Measurements from ENCODE around the gene PCSK1N. TPM values are rescaled to one million over a fixed set of nuclear protein-coding genes. Genes with fewer than 3 reads are reported as not detected.
"Not testable (repeated sequence)": the region's sequence is repeated elsewhere in the genome, so short reads cannot be mapped to it uniquely, and the experiment has no call there.

PCSK1N gene, protein sequence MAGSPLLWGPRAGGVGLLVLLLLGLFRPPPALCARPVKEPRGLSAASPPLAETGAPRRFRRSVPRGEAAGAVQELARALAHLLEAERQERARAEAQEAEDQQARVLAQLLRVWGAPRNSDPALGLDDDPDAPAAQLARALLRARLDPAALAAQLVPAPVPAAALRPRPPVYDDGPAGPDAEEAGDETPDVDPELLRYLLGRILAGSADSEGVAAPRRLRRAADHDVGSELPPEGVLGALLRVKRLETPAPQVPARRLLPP
- total RNA-seq (2014; rRNA removed; shearing (Covaris generic)) = not detected in 2 replicates
- polyA plus RNA-seq (2015; cell fraction: cytosol; rRNA removed) = not detected in 2 replicates
- polyA plus RNA-seq (2015; cell fraction: nucleus; rRNA removed) = not detected in 2 replicates

DNA sequence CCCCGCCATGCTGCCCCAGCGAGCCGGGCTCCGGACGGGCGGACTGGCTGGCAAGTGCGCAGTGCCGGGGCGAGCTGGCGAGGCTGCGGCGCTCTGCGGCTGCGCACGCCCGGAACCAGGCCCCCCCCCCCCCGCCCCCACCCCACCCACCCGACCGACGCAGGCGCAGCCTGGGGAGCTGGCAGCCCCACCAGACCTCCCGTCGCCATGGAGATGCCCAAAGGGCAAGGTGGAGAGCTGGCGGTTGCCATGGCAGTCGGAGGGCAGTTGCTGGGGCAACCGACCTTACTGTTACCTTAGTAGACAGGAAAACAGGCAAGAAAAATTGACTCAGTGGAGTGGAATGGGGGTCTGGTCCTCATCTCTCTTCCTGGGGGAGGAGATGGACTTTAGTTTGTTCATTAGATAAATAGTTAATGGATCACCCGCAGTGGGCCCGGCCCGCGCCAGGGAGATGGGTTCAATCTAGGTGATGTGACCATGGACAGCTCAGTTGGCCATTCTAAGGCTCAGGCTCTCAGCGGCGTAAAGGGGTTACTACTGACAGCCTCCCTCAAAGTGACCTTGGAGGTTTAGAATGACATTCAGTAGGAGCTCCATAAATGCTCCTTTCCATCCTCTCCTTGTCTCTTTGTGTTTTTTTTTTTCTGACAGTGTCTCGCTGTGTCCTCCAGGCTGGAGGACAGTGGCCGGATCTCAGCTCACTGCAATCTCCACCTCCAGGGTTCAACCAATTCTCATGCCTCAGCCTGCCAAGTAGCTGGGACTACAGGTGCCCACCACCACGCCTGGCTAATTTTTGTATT is at the start of gene PCSK1N:
Gene PCSK1N, minus strand, starts transcription at position 87 of the 806 bp plus-strand sequence. Its CDS starts 78 bp downstream, at position 9.
- no peak for DNase-seq (ENCODE audit: low read depth)

DNA sequence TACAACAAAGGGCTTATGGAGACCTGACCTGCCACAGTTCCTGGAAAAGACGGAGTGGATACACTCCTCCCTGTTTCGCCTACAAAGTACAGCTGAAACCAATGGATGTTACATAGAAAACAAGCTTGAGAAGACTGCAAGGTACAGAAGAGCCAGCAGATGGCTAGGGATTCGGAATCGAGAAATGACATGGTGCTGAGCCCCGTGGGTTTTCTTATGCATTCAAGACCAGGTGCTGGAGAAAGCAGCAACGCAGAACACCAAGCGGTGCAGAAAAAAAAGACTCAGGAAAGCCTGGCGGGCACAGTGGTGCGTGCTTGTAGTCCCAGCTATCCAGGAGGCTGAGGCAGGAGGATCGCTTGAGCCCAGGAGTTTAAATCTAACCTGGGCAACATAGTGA is 48.3 kb upstream of the PCSK1N start:
- DNase-seq (ENCODE audit: low read depth) = no peak

DNA sequence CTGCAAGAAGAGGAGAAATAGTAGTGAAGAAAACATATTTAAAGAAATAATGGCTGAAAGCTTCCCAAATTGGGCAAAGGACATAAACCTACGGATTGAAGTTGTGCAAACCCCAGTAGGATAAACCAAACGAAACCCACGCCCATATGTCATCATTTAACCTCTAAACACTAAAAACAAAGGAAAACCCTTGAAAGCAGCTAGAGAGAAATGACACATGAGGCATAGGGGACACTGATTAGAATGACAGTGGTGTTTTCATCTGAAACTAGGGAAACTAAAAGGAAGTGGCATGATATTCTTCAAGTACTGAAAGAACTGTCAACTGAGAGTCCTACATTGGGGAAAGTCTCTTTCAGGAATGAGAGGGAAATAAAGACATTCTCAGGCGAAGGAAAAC is 41.5 kb upstream of the PCSK1N start:
- DNase-seq (ENCODE audit: low read depth) = not testable (repeated sequence)

DNA sequence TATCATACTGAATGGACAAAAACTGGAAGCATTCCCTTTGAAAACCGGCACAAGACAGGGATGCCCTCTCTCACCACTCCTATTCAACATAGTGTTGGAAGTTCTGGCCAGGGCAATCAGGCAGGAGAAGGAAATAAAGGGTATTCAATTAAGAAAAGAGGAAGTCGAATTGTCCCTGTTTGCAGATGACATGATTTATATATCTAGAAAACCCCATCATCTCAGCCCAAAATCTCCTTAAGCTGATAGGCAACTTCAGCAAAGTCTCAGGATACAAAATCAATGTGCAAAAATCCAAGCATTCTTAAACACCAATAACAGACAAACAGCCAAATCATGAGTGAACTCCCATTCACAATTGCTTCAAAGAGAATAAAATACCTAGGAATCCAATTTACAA is 36.6 kb upstream of the PCSK1N start:
- DNase-seq (ENCODE audit: low read depth) = not testable (repeated sequence)

DNA sequence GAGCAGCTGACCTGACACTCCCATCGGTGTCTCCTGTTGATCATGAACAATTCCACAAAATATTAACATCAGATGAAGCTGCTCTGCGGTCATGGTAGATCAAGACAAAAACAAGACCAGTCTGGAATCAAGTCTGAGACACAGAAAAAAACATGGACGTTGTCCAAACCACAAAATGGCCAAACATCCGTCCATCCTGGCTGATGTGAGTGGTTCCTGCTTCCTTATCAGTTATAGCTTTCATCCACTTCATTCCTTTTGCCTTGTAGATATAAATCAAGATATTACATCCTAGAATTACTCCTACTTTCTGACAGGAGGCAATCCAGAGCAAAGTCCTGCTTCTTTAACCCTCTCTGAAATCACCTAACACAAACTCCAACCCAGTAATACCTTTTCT is 28.8 kb upstream of the PCSK1N start:
- peak; percentile 64 for DNase-seq (ENCODE audit: low read depth)

DNA sequence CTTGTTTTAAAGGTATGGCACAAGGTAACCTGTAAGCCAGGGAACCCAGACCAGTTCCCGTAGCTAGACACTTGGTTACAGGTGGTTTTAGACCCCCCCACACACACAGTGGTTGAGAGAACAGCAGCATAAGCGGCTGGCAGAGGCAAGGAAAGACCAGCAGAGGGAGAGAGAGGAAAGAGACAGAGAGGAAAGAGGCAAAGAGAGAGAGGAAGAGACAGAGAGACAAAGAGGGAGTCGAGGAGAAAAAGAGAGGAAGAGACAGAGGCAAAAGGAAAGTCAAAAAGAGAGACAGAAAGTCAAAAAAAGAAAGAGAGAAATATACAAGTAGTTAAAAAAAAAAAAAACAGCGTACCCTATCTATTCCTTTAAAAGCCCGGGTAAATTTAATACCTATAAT is 19.5 kb upstream of the PCSK1N start:
- peak; percentile 25 for DNase-seq (ENCODE audit: low read depth)

DNA sequence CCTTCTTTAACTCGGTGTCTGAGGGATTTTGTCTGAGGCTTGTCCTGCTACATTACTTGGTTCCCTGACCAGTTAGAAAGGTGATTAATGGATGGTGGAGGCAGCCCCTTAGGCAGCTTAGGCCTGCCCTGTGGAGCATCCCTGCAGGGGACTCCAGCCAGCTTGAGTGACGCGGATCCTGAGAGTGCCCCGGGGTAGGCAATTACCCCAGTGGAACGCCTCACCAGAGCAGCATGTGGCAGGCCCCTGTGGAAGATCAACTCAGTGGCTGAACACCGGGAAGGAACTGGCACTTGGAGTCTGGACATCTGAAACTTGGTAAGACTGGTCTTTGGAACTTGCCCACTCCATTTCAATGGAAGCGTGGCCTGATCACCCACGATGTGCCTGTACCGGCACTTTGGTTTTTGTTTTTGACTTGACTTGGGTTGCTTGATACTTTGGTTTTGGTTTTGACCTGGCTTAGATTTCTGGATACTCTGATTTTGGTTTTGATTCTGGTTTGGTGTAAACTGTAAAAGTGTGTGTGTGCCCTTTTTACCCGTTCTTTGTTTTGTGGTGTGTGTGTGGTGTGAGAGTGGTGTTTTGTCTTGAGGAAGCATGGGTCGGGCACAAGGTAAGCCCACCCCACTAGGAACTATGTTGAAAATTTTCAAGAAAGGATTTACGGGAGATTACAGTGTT is 18.9 kb upstream of the PCSK1N start:
- not testable (repeated sequence) for DNase-seq (ENCODE audit: low read depth)

DNA sequence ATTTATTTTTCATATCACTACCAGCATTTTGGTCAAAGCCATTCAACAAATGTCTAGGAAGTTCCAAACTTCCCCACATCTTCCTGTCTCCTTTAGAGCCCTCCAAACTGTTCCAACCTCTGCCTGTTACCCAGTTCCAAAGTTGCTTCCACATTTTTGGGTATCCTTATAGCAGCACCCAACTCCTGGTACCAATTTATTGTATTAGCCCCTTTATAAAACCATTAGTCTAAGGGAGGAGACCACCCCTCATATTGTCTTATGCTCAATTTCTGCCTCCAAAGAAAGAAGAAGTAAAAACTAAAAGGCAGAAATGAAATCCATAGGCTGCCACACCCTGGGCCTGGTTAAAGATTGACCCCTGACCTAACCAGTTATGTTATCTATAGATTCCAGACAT is 18.1 kb upstream of the PCSK1N start:
- not testable (repeated sequence) for DNase-seq (ENCODE audit: low read depth)

DNA sequence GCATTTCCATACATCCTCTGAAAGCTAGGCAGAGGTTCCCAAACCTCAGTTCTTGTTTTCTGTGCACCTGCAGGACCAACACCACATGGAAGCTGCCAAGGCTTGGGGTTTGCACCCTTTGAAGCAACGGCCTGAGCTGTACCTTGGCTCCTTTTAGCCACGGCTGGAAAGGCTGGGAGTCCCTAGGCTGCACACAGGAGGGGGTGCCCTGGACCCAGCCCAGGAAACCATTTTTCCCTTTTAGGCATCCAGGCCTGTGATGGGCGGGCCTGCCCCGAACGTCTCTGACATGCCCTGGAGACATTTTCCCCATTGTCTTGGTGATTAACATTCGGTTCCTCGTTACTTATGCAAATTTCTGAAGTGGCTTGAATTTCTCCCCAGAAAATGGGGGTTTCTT is 17.4 kb upstream of the PCSK1N start:
- DNase-seq (ENCODE audit: low read depth) = no peak

DNA sequence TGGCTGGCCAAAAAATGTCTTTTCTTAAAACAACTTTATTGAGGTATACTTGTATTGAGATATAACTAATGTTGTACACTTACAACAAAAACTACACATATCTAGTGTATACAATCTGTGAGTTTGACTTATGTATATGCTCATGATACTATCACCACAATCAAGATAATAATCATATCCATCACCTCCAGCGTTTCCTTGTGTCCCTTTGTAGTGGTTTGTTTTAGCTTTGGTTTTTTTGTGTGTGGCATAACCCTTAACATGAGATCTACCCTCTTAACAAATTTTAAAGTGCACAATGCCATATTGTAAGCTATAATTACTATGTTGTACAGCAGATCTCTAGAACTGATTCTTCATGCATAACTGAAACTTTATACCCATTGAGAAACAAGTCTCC is 13.4 kb upstream of the PCSK1N start:
- no peak for DNase-seq (ENCODE audit: low read depth)

DNA sequence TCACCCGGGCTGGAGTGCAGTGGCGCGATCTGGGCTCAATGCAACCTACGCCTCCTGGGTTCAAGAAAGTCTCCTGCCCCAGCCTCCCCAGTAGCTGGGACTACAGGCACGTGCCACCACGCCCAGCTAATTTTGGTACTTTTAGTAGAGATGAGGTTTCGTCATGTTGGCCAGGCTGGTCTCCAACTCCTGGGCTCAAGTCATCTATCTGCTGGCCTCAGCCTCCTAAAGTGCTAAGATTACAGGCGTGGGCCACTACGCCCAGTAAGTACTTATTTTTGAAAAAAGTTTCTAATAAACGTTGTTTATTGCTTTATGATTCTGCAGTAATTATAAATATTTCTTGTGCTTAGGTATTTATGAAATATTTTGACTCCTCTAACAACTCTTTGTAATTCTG is 4.3 kb upstream of the PCSK1N start:
- no peak for DNase-seq (ENCODE audit: low read depth)

DNA sequence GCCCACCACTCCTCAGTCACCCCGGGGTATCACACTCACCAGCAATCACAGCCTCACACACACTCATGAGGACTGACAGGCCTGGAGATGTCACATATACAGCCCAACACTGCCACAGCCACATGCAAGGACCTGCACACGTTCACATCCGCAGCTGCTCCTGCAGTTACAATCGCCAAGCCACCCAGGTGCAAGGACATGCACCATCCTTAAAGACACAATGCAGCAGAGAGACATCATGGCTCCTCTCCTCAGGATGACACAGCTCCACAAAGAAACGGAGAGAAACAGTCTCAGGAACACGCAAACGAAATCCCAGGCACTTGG is 1.1 kb downstream of the PCSK1N start:
- no peak for DNase-seq (ENCODE audit: low read depth)

DNA sequence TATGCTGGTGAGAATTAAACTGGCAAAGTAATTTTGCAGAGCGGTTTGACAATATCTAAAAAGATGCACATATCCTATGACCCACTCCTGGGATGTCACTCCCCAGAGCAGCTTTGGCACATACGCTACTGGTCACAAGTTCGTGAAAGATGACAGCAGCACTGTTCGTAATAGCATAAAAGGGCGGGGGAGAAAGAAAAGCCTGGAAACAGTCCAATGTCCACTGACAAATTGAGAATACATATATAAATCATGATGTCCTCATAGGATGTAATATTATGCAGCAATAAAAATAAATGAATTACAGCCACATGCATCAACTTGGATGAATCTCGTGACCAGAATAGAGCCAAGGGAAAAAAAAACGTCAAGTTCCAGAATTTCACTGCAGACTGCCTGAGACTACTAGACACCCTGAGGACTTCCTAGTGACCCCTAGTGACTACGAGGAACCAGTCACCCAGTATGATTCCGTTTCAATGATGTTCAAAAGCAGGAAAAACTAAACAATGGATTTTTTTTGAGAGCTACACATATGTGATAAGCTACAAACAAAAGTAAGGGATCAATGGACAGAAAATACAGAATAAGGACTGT is 1.8 kb downstream of the PCSK1N start:
- no peak for DNase-seq (ENCODE audit: low read depth)

DNA sequence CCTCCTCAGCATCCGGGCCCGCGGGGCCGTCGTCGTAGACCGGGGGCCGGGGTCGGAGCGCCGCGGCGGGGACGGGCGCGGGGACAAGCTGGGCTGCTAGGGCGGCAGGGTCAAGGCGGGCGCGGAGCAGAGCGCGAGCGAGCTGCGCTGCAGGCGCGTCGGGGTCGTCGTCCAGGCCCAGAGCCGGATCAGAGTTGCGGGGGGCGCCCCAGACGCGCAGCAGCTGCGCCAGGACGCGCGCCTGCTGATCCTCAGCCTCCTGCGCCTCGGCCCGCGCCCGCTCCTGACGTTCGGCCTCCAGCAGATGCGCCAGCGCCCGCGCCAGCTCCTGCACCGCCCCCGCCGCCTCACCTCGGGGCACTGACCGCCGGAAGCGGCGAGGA is 3.5 kb downstream of the PCSK1N start:
- DNase-seq (ENCODE audit: low read depth) = no peak

DNA sequence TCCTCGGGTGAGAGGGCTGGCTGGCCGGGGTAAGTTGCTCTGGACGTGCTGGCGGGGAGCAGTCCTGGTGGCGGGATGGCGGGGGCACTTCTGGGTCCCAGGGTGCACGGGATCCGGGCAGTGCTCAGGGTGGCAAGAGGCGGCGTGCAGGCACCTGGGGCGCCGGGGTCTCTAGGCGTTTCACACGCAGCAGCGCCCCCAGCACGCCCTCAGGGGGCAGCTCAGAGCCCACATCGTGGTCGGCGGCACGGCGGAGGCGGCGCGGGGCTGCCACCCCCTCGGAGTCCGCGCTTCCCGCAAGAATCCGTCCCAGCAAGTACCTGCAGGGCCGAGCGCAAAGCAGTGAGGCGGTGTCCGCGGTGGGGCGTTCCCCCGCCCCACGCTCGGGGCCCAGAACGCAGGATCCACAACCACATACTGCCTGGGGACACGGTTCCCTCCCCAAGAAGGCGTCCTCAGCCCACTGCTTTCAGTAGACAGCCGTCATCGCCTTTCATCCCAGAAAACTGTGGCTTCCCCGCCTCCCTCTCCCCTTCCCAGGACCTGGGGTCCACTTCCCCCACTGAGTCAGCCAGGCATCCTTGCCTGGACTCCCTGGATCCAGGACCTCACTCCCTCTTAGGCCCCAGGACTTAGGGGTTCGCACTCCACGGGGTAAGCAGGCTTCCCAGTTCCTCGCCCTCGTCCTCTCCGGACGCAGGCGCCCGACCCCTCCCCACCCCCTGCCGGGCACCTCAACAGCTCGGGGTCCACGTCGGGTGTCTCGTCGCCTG is 4.1 kb downstream of the PCSK1N start:
- DNase-seq (ENCODE audit: low read depth) = no peak

DNA sequence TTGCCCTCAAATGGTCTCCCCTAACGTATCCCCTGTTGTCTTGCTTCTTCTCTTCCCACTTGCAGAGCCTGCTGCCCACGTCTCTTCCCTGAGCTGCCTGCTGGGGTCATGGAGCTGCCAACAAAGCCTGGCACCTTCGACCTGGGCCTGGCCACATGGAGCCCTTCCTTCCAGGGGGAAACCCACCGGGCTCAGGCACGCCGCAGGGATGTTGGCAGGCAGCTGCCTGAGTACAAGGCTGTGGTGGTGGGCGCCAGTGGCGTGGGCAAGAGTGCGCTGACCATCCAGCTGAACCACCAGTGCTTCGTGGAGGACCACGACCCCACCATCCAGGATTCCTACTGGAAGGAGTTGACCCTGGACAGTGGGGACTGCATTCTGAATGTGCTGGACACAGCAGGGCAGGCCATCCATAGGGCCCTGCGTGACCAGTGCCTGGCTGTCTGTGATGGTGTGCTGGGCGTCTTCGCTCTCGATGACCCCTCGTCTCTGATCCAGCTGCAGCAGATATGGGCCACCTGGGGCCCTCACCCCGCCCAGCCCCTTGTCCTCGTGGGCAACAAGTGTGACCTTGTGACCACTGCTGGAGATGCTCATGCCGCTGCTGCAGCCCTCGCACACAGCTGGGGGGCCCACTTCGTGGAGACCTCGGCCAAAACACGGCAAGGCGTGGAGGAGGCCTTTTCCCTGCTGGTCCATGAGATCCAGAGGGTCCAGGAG is 6.2 kb downstream of the PCSK1N start:
- DNase-seq (ENCODE audit: low read depth) = no peak

DNA sequence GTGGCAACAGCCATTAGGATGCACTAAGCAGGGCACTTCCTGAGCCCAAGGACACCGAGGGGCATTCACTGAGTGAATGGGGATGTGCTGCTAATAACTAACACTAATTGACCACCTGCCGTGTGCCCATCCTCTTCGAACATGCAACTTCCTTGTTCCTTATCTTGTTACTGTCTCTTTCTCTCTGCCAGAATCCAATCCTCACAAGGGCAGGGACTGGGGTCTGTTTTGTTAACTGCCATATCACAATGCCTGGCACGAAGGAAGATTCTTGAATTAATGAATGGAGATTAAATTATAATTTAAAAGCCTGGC is 7.8 kb downstream of the PCSK1N start:
- DNase-seq (ENCODE audit: low read depth) = no peak

DNA sequence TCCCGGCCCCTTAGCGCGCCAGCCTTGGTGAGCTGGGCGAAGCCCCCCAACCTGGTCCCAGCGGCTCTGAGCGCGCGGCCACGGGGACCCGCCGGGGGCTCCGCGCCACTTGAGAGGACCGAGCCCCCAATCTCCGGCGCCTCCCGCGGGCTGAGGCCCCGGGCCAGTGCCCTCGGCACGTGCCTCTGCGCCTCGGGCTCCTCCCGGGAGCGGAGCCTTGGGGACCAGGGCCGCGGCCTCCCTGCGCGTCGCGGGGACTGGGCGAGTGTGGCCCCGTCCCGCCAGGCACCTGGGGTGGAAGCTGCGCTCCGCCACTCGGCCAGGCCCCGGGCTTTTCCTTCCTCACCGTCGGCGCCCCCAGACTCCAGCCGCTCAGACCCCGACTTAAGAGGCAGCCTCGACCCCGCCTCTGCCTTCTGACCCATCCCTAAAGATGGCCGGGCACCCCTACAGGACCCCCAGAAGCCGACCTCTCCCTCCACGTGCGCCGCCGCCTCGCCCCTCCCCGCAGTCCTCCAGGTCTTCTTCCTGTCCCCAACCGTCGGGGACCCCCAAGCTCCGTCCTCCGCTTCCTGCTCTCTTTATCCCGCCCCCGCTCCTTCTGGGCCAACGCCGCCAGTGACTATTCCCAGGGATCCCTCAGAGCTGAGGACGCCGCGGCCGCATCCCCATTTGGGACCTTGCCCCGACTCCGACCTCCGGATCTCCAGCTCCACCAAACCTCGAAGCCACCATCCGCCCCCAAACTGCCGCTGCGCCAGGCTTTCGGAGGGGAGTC is 8.3 kb downstream of the PCSK1N start:
- no peak for DNase-seq (ENCODE audit: low read depth)

DNA sequence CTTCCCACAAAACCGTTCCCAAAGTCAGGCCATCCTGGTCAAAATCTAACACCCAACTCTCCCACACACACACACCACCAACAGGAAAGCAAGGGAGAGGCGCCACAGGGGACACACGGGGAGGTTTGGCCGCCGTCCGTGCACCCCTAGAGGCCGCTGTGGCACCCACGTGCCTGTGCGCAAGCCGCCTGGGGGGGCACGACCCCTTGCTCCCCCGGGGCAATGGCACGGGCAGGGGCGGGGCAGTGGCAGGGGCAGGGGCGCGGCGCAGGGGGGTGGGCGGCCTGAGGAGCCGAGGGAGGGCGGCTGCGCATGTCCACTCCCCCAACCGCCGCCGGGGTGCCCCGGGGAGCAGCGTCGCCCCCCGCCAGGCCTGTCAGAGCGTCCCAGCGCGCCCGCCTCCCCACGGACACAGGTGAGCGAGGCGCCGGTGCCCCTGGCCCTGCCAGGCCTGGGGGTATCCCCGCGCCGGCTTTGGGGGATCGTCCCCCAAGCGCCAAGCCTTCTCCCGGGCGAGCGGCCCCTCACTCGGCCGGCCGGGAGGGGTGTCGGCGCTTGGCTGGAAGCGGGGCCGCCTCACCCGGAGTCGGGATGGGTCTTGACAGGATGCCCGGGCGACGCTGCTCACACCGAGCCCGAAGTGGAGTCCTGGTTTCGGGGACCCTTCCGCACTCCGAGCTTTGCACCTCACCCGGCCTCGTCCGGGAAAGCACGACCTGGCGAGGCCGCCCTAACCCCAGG is 9.1 kb downstream of the PCSK1N start, which contains the start of gene ERAS:
Gene ERAS, plus strand, starts transcription at position 379 of the 741 bp plus-strand sequence. CDS start 2,611 bp downstream, outside the sequence.
- no peak for DNase-seq (ENCODE audit: low read depth)

Data from HT1080 (cell line).